Measurements from ENCODE around the gene RABGEF1. TPM values are rescaled to one million over a fixed set of nuclear protein-coding genes. Genes with fewer than 3 reads are reported as not detected.
"Not testable (repeated sequence)": the region's sequence is repeated elsewhere in the genome, so short reads cannot be mapped to it uniquely, and the experiment has no call there.

The RABGEF1 gene
- total RNA-seq, 2 experiments from 2014 or later: 24.4 TPM

GRCh38 chr7:66732439-66732838 lies 8.1 kb upstream of the RABGEF1 start:
- POLR2A ChIA-PET: interaction anchor here (0.6 kb wide), 1 partner anchor 8 kb away, joined by 3 read pairs; the partner anchor contains the start of gene RABGEF1
- CTCF ChIA-PET: no interaction called here

DNA sequence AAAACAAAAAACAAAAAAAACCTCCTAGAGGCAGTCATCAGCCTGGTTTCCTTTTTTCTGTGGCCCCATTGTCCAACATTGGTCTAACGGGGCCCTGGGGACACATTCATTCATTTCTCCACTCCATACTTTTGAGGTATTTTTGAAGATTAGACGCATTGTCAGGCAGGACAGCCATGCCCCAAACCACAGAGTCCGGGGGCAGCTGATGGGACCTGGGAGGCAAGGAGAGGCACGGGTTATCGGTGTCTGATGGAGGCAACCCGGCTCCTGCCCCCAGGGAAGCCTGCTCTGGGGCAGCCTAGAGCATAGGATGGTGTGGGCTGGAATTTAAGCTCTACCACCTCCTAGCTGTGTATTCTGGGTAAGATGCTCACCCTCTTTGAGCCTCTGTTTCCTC lies 6.5 kb upstream of the RABGEF1 start:
- ChIA-PET POLR2A (no interaction called here), CTCF (no interaction called here)

- POLR2A ChIA-PET: no interaction called here
Observed at GRCh38 chr7:66735154-66735553, 5.4 kb upstream of the RABGEF1 start.

GRCh38 chr7:66735850-66736249 lies 4.7 kb upstream of the RABGEF1 start:
- ChIA-PET CTCF (no interaction called here), POLR2A (no interaction called here)

More at GRCh38 chr7:66735154-66735553, 5.4 kb upstream of the RABGEF1 start:
- CTCF ChIA-PET: no interaction called here

- ChIA-PET CTCF (interaction anchor here (0.6 kb wide), 1 partner anchor 199 kb away, joined by 3 read pairs; no protein-coding TSS in a partner anchor), POLR2A (no interaction called here)
Observed at GRCh38 chr7:66736892-66737291, 3.6 kb upstream of the RABGEF1 start.

GRCh38 chr7:66737667-66738066 lies 2.9 kb upstream of the RABGEF1 start:
- POLR2A ChIA-PET: no interaction called here
- CTCF ChIA-PET: no interaction called here

- POLR2A ChIA-PET: interaction anchor here (0.7 to 2.2 kb wide), 4 partner anchors 30 to 965 kb away, joined by 3 to 6 read pairs (median 4); no protein-coding TSS in a partner anchor
- CTCF ChIA-PET: interaction anchor here (0.7 to 0.9 kb wide), 2 partner anchors 166 to 758 kb away, joined by 3 read pairs; partner anchors contain the start of gene GUSB
Observed at GRCh38 chr7:66739477-66739876, 1.1 kb upstream of the RABGEF1 start.

DNA sequence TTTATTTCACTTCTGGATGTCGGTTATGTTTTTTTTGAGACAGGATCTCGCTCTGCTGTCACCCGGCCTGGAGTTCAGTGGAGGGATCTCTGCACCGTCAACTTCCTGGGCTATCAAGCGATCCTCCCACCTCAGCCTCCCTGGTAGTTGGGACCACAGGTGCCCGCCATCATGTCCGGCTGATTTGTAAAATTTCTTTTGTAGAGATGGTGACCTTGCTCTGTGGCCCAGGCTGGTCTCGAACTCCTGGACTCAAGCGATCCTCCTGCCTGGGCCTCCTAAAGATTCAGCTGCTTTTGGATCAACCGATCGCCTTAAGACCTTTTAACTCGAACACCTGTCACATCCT lies 606 bp upstream of the RABGEF1 start:
- CTCF ChIA-PET: interaction anchor here (0.7 to 1.1 kb wide), 3 partner anchors 15 to 758 kb away, joined by 3 to 4 read pairs (median 3); partner anchors contain the start of gene GUSB
- POLR2A ChIA-PET: interaction anchor here (0.5 to 2.2 kb wide), 5 partner anchors 8 to 105 kb away, joined by 3 to 6 read pairs (median 3); no protein-coding TSS in a partner anchor

- POLR2A ChIA-PET: interaction anchor here (1.3 to 2.2 kb wide), 4 partner anchors 14 to 103 kb away, joined by 3 to 6 read pairs (median 4); no protein-coding TSS in a partner anchor
- CTCF ChIA-PET: interaction anchor here (1.1 kb wide), 1 partner anchor 16 kb away, joined by 4 read pairs; no protein-coding TSS in a partner anchor
Observed at GRCh38 chr7:66740980-66741709, 612 bp downstream of the RABGEF1 start.

DNA sequence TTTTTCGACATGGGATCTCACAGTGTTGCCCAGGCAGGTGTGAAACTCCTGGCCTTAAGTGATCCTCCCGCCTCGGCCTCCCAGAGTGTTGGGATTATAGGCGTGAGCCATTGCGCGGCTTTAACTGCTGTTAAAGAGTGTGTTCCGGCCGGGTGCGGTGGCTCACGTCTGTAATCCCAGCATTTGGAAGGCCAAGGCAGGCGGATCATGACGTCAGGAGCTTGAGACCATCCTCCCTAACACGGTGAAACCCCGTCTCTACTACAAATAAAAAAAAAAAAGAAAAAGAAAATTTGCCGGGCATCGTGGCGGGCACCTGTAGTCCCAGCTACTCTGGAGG lies 1.1 kb downstream of the RABGEF1 start:
- CTCF ChIA-PET: no interaction called here
- POLR2A ChIA-PET: interaction anchor here (0.6 kb wide), 1 partner anchor 162 kb away, joined by 3 read pairs; no protein-coding TSS in a partner anchor

DNA sequence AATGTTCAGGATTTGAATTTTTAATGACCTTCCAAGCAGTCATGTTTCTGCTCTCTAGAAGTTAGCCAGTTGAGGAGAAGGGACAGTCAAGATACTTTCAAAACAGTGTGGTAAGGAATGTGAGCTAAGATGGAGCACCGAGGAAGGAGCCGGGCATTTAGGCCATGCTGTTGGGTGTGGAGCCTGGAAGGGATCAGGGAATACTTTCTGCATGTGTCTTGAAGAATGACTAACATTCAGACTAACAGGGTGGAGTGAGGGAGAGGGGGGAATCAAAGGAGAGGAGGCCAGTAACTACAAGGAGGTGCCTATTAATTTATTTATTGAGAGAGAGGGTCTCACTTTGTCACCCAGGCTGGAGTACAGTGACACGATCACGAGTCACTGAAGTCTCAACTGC lies 1.8 kb downstream of the RABGEF1 start:
- POLR2A ChIA-PET: interaction anchor here (0.6 kb wide), 1 partner anchor 163 kb away, joined by 3 read pairs; no protein-coding TSS in a partner anchor
- CTCF ChIA-PET: not testable (repeated sequence)

GRCh38 chr7:66743920-66744319 lies 3.4 kb downstream of the RABGEF1 start:
- POLR2A ChIA-PET: interaction anchor here (0.6 kb wide), 1 partner anchor 113 kb away, joined by 3 read pairs; no protein-coding TSS in a partner anchor
- CTCF ChIA-PET: no interaction called here

DNA sequence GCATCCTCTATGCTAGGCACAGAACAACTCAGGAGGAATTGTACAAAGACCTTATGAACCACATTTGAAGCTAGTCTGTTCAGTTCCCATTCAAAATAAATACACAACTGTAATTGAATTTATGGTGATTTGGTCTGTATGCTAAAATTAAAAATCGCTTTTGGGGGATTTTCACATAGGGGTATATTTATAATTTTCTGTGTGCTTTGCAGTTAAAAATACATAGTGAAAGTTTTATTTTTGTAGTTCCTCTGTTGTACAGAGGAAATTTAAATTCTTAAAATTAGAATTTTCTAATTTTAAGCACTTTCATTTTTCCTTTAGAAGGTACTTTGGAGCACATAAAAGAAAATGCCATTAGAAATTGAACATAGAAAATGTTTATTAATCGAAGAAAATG lies 6.9 kb downstream of the RABGEF1 start:
- ChIA-PET POLR2A (no interaction called here), CTCF (no interaction called here)

DNA sequence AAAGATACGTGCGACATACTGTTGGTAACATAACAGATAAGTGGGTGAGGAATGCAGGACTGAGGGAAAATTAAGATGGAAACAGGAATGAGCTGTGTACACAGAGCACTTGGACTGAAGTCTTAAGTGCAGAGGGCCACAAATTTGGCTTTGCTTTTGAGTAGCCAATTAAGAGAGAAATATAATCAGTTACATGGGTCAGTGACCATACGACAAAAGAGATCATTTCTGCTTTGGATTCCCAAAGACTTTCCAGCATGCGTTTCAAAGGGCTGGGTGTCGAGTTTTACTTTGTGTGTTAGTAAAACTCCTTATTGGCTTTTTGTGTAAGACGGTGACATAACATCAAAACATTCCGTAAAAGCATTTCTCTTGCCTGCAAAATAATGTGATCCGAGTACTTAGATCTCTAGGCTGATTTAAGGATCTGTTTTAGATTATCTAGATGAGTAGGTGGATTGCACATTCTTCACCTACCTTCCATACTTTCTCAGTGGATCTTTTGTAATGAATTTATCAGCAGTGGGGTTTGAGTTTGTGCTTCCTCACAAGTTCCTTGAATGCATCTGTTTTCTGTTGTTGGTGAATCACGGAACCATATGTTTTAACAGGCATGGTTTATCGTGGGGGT lies 7.5 kb downstream of the RABGEF1 start:
- ChIA-PET POLR2A (no interaction called here), CTCF (no interaction called here)

DNA sequence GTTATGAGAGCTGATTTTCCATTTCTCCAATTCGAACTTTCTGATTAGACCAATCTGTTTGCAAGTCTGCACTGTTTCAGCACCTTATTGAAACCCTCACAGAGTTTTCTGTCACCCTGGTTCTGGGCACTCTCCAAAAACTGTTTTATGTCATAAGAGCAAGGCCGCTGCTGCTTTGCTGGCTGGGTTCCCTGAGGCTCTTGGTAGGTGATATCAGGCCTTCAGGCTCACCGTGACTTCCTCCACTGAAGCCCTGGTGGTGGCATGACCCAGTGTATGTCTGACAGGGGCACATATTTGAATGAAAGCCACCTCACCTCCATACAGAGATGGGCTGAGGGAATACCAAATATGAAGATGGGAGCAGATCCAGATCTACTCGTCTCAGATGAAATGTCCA lies 8.3 kb downstream of the RABGEF1 start:
- ChIA-PET POLR2A (no interaction called here), CTCF (no interaction called here)

DNA sequence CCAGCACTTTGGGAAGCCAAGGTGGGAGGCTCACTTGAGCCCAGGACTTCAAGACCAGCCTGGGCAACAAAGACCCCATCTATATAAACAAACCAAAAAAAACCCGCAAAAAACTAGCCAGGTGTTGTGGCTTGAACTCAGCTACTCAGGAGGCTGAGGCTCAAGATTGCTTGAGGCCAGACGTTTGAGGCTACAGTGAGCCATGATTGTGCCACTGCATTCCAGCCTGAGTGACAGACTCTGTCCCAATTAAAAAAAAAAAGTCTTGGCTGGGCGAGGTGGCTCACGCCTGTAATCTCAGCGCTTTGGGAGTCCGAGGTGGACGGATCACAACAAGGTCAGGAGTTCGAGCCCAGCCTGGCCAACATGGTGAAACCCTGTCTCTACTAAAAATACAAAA lies 11.4 kb downstream of the RABGEF1 start:
- POLR2A ChIA-PET: no interaction called here
- CTCF ChIA-PET: no interaction called here

GRCh38 chr7:66754541-66754940 lies 14.0 kb downstream of the RABGEF1 start:
- POLR2A ChIA-PET: interaction anchor here (0.9 kb wide), 1 partner anchor 14 kb away, joined by 3 read pairs; the partner anchor contains the start of gene RABGEF1
- CTCF ChIA-PET: interaction anchor here (0.6 kb wide), 1 partner anchor 365 kb away, joined by 3 read pairs; no protein-coding TSS in a partner anchor

- CTCF ChIA-PET: interaction anchor here (0.6 kb wide), 1 partner anchor 365 kb away, joined by 3 read pairs; no protein-coding TSS in a partner anchor
Observed at GRCh38 chr7:66755059-66755458, 14.5 kb downstream of the RABGEF1 start.

DNA sequence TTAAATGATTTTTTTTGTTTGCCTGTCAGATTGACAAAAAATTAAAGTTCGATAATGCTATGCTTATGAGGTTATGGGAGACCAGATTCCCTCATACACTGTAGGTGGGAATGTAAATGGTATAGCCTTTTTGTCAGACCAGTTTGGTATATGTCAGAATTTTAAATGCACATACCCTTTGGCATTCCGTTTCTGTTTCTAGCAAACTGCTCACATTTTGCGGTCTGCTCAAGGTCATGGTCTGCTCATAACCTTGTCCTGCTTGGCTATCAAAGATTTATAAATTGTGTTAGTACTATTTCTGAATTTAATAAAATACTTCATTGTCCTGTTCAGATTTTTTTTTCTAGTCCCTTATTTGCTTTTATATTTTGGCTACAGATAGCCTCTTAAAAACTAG lies 15.7 kb downstream of the RABGEF1 start:
- POLR2A ChIA-PET, CTCF ChIA-PET: not testable (repeated sequence)

More at GRCh38 chr7:66755059-66755458, 14.5 kb downstream of the RABGEF1 start:
- POLR2A ChIA-PET: interaction anchor here (0.9 kb wide), 1 partner anchor 15 kb away, joined by 3 read pairs; the partner anchor contains the start of gene RABGEF1

DNA sequence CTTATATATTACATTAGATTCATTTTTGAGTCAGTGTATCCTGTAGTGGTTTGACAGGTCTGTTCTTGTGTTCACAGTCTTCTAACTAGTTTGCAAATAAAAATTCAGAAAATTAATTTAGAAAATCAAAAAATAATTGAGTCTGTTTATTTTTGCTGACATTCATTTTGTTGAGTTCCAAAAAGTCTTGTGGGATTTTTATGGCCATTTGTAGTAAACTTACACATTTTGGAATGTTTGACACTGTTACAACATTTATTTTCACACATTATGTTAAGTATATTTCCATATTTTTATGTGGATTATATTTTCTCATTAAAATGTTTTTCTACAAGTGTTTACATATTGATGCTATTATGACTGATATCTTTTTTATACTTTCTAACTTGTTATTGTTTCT lies 16.4 kb downstream of the RABGEF1 start:
- POLR2A ChIA-PET: no interaction called here

More for the DNA sequence above, 16.4 kb downstream of the RABGEF1 start:
- CTCF ChIA-PET: no interaction called here
